HG02623 (cell line): ENCODE data around the gene KYNU.
"Not testable (repeated sequence)": the region's sequence is repeated elsewhere in the genome, so short reads cannot be mapped to it uniquely, and the experiment has no call there.

ENCODE experiments used
- ATAC-seq: cut with Tn5 transposase; IDR thresholded peaks from one replicate; pipeline ENCODE4 v1.9.1; 2021; ENCODE audit warnings: moderate library complexity; ENCODE audit not compliant: unreplicated experiment

Gene KYNU

GRCh38 chr2:142870526-142870925, 6.9 kb upstream of the KYNU start:
- ATAC-seq, result no peak

GRCh38 chr2:142871396-142871795, 6.1 kb upstream of the KYNU start:
- ATAC-seq, result no peak

- no peak for ATAC-seq
Observed at GRCh38 chr2:142872882-142873724, 4.4 kb upstream of the KYNU start.

GRCh38 chr2:142873831-142874287, 3.6 kb upstream of the KYNU start:
- no peak for ATAC-seq

- no peak for ATAC-seq
Observed at GRCh38 chr2:142874293-142874814, 3.1 kb upstream of the KYNU start.

- no peak for ATAC-seq
Observed at GRCh38 chr2:142875010-142875409, 2.5 kb upstream of the KYNU start.

- no peak for ATAC-seq
Observed at GRCh38 chr2:142875652-142876051, 1.8 kb upstream of the KYNU start.

- no peak for ATAC-seq
Observed at GRCh38 chr2:142876423-142876822, 1.0 kb upstream of the KYNU start.

DNA sequence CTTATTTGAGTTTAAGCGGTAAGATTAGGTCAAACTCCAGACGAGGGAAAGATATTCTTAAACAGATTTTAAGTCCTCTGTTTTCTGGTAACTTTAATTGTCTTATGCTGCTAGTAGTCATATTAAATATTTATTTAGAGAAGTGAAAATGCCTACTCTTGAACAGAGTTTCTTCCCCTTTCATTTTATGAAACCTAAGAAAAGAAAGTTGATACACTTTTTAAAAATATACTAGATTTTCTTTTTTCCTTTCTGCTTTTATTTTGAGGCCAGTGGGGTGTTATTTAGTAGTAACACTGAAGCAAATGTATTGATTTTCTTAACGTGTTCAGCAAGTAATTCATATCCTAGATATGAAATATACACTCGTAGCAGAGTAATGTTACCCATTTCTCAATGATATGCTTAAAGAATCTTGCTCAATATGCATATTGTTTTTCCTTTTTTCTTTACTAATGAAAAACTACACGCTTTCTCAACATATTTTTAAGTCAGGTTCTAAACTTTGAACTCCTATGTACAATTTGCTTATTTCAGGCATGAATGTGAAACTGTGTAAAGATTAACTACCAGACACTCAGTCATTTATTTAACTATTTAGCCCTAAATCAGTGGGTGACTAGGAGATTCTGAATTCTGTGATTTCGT, 691 bp downstream of the KYNU start:
- no peak for ATAC-seq

GRCh38 chr2:142879151-142879550, 1.7 kb downstream of the KYNU start:
- ATAC-seq, result no peak

DNA sequence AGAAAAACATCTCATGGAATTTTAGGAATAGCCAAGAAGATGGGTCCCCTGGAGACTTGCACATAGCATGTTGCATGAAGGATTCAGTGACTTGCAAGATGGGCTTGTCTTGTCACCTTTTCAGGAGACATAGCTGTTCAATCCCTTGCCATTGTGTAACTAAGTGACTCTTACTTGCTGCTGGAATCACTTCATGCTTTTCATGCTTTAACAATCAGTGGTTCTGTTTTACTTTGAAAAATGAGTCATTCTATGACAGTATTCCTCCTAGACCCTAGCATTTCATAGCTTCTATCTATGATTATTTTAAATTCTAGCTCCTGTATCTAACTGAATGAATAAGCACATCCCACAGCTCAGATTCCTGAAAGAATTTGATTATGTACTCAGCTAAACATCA, 2.8 kb downstream of the KYNU start:
- no peak for ATAC-seq

DNA sequence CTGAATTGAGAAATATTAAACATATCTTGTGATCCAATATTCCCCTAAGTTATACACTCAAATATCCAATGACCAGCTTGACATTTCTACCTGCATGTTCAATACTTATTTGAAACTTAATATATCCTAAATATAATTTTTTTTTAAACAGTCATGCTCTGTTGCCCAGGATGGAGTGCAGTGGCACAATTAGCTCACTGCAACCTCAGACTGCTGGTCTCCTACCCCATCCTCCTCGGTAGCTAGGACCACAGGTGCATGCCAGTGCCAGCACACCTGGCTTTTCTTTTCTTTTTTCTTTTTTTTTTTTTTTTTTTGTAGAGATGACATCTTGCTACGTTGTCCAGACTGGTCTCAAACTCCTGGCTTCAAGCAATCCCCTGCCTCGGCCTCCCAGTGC, 4.2 kb downstream of the KYNU start:
- ATAC-seq, result no peak

DNA sequence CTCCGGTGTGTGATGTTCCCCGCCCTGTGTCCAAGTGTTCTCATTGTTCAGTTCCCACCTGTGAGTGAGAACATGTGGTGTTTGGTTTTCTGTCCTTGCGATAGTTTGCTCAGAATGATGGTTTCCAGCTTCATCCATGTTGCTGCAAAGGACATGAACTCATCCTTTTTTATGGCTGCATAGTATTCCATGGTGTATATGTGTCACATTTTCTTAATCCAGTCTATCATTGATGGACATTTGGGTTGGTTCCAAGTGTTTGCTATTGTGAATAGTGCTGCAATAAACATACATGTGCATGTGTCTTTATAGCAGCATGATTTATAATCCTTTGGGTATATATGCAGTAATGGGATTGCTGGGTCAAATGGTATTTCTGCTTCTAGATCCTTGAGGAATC, 5.0 kb downstream of the KYNU start:
- not testable (repeated sequence) for ATAC-seq

DNA sequence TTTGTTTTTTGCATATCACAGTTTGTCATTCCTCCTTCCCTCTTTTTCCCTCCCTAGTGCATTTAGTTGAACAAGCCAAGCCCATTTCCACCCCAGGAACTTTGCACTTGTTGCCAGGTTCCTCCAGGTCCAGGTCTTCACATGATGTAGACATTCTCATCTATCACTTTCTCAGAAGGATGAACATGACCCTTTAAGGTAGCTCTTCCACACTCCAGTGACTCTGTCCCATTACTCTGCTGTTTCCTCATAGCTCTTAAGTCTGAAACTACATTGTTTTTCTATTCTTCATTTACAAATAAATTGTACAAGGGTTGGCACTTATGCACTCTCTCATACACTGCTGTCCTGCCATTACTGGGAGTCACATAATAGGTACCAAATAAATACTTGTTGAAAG, 6.1 kb downstream of the KYNU start:
- no peak for ATAC-seq

- no peak for ATAC-seq
Observed at GRCh38 chr2:142885543-142885942, 8.1 kb downstream of the KYNU start.

DNA sequence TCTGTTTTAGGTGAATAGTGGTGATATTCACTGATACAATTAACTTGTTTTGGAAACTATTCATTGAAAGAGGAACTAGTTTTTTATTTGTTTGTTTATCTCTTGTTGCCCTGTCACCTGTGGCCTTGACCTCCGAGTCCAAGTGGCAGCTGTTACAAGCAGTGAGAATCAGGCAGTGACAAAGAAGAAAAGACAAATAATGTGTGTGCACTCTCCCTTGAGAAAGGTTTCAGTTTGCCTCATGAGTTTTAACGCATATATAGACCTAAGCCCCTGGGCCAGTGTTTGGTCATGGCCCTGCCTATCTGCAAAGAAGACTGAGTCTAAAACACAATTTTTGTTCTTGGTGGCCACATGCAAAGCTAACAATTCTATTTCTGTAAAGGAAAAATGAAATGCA, 15.3 kb downstream of the KYNU start:
- ATAC-seq, result peak; percentile 99

DNA sequence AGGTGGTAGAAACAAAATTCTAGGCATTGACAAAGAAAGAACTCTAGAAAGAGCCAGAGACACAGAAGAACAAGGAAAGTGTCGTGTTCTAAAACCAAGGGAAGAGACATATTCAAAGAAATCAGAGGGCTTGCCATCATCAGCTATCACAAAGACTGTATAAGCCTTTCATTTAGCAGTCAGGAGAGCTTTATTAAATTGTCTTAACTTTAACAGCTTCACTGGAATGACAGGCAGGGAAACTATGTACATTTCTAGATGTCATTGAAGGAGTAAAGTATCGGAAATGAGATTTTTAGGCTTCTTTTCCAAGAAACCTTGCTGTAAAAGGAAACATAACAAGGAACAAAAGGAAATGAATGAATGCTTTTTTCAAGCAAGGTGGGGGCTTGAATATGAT, 15.8 kb downstream of the KYNU start:
- ATAC-seq, result no peak

GRCh38 chr2:142897807-142898206, 20.3 kb downstream of the KYNU start:
- no peak for ATAC-seq

GRCh38 chr2:142900327-142900726, 22.9 kb downstream of the KYNU start:
- not testable (repeated sequence) for ATAC-seq

- no peak for ATAC-seq
Observed at GRCh38 chr2:142901780-142902179, 24.3 kb downstream of the KYNU start.

- not testable (repeated sequence) for ATAC-seq
Observed at GRCh38 chr2:142903726-142904125, 26.3 kb downstream of the KYNU start.

GRCh38 chr2:142907653-142908052, 30.2 kb downstream of the KYNU start:
- no peak for ATAC-seq
